GM12878 (cell line): ENCODE measurements around the gene OTUB2. TPM values are rescaled to one million over a fixed set of nuclear protein-coding genes. Genes with fewer than 3 reads are reported as not detected.

Experiments
- ATAC-seq: fragments of 200-7000 bp; cut with Tn5 transposase; 3 replicates; pipeline ENCODE4 v1.9.1; 2020; ENCODE audit warnings: mild to moderate bottlenecking, moderate library complexity
- BruUV-seq: library from RNA; stranded (reverse); fragments of 400-500 nt; replicated peaks from 2 replicates; lab custom pipeline; 2021; lab: Mats Ljungman, UMichigan
- CTCF ChIA-PET: fragments of 300-600 bp; sonication (Branson Sonifier 250); formaldehyde crosslinking; extraction: SDS; loops from one replicate; lab custom pipeline; 2021; ENCODE audit warnings: inconsistent platforms; lab: Yijun Ruan, JAX
- POLR2A ChIA-PET: fragments of 350-600 bp; formaldehyde crosslinking; extraction: SDS; loops from one replicate; lab custom pipeline; 2021; ENCODE audit warnings: inconsistent platforms; lab: Charles Lee
- RAD21 ChIA-PET: fragments of 300-600 bp; sonication (Branson Sonifier 250); formaldehyde crosslinking; loops from one replicate; lab custom pipeline; 2023; ENCODE audit warnings: antibody characterized with exemption; ENCODE audit not compliant: unreplicated experiment; lab: Charles Lee
- SMC1A ChIA-PET: fragments of 300-600 bp; sonication (Branson Sonifier 250); formaldehyde crosslinking; loops from one replicate; lab custom pipeline; 2023; ENCODE audit not compliant: unreplicated experiment, uncharacterized antibody; lab: Charles Lee
- DNase-seq: peaks from one replicate; pipeline ENCODE4 v3.0.0-alpha.2; 2011; ENCODE audit warnings: low read depth, low spot score
- FAIRE-seq: peaks from 3 replicates; lab custom pipeline; 2011; peaks lifted over from hg19 to GRCh38; lab: Jason Lieb, UNC
- H2AFZ ChIP-seq: 2 replicates; pipeline ENCODE4 v1.6.0; 2011; ENCODE audit warnings: low read depth, low read length, control low read depth; ENCODE audit not compliant: control insufficient read depth
- H3K27ac ChIP-seq: 2 replicates; pipeline ENCODE4 v1.5.1; 2011; ENCODE audit warnings: control low read depth; ENCODE audit not compliant: control insufficient read depth, insufficient read depth
- H3K27me3 ChIP-seq, 2 experiments: replicated peaks in 1 of 2; 2 replicates each; pipeline versions ENCODE4 v1.6.0 to v1.6.1; 2011; ENCODE audit warnings: low read length in 1 of 2; ENCODE audit not compliant: control insufficient read depth in 2 of 2, insufficient read depth in 2 of 2
- H3K36me3 ChIP-seq, 2 experiments: 2 replicates each; pipeline ENCODE4 v1.5.1; 2011; ENCODE audit warnings: low read length in 1 of 2; ENCODE audit not compliant: control insufficient read depth in 2 of 2, insufficient read depth in 2 of 2
- H3K4me1 ChIP-seq: 2 replicates; pipeline ENCODE4 v1.6.1; 2011; ENCODE audit warnings: mild to moderate bottlenecking, low read length, moderate library complexity, mixed read lengths; ENCODE audit not compliant: control insufficient read depth, insufficient read depth
- H3K4me2 ChIP-seq: 2 replicates; pipeline ENCODE4 v1.6.0; 2011; ENCODE audit warnings: control low read depth; ENCODE audit not compliant: control insufficient read depth, insufficient read depth
- H3K4me3 ChIP-seq: fragments of 200-600 bp; sonication (generic); 2 replicates; pipeline ENCODE4 v1.5.1; 2016
- H3K79me2 ChIP-seq: 2 replicates; pipeline ENCODE4 v1.6.0; 2011; ENCODE audit warnings: low read length; ENCODE audit not compliant: control insufficient read depth, insufficient read depth
- H3K9ac ChIP-seq: 2 replicates; pipeline ENCODE4 v1.8.0; 2011; ENCODE audit warnings: low read length, control low read depth, mixed read lengths; ENCODE audit not compliant: control insufficient read depth, insufficient read depth
- H3K9me3 ChIP-seq: replicated peaks from 3 replicates; pipeline ENCODE4 v1.5.1; 2011; ENCODE audit warnings: mild to moderate bottlenecking, low read length; ENCODE audit not compliant: control insufficient read depth, insufficient read depth
- H4K20me1 ChIP-seq: 2 replicates; pipeline ENCODE4 v1.6.0; 2011; ENCODE audit not compliant: control insufficient read depth, insufficient read depth
- TCF12 ChIP-seq: IDR thresholded peaks from 2 replicates; pipeline ENCODE4 v1.6.1; 2011; ENCODE audit warnings: low read depth, mild to moderate bottlenecking, low read length
- WGBS: methylation state at CpG from one replicate; pipeline ENCODE4 v1.1.6; 2016; ENCODE audit warnings: low lambda C conversion rate; ENCODE audit not compliant: insufficient replicate concordance, insufficient coverage; ENCODE audit errors: missing lambda C conversion rate; 5-methylcytosine and 5-hydroxymethylcytosine counted together
- in situ Hi-C: fragments of 300-500 bp; cut with MboI; formaldehyde crosslinking; loops from 9 replicates; pipeline ENCODE4 v1.14.3; 2018; ENCODE audit warnings: mixed read lengths
- intact Hi-C: fragments of 100-400 bp; cut with micrococcal nuclease; formaldehyde crosslinking; loops from one replicate; pipeline ENCODE4 v1.14.2; 2022; ENCODE audit not compliant: unreplicated experiment
- polyA plus RNA-seq, 11 experiments: library from polyadenylated mRNA; depleted of rRNA in 4 of 11; unstranded in 6 of 11; stranded (reverse) in 5 of 11; fragments of >200 nt; fragmentation: Nextera tagmentation in 4 of 11; fragmentation: Illumina TruSeq in 1 of 11; extraction: Ambion mirVana in 4 of 11; extraction: Trizol in 1 of 11; gene quantifications; 1 replicate in 1 of 11; 2 replicates in 10 of 11; pipeline versions ENCODE4 v1.2.1 to v1.2.3, GENCODE V29; 2011 to 2016; ENCODE audit warnings: inconsistent platforms in 2 of 11, missing spikeins in 2 of 11, low read depth in 1 of 11
- total RNA-seq, 4 experiments: library from RNA; depleted of rRNA in 3 of 4; stranded (reverse); fragments of >200 nt in 3 of 4; fragmentation: Illumina TruSeq in 1 of 4; extraction: Trizol in 1 of 4; gene quantifications; 2 replicates each; pipeline versions ENCODE4 v1.2.1 to v1.2.3, GENCODE V29; 2013 to 2021
- TF ChIP-seq, protein P1 (sequence below): fragments of 450-650 bp; IDR thresholded peaks from 2 replicates; pipeline ENCODE4 v1.6.1; 2016; ENCODE audit warnings: mild to moderate bottlenecking, moderate library complexity, borderline replicate concordance

OTUB2 gene
- total and polyA plus RNA-seq, 10 of the 15 experiments (the other 5 are each of a cell fraction or from before 2014, with no cell fraction given): 0.05 to 0.82 (median 0.43) TPM

GRCh38 chr14:94000267-94000666 lies 25.9 kb upstream of the OTUB2 start:
- H4K20me1 ChIP-seq: no peaks in the 10 kb centered on the region
- DNase-seq (no peak), ATAC-seq (no peak), FAIRE-seq (no peak)
- no peaks in the 10 kb centered on the region for H3K27me3 ChIP-seq
- no peak overlapping the region for H3K4me3 ChIP-seq
- no TSS peak for BruUV-seq
- ChIA-PET CTCF (interaction anchor here (0.8 to 16.9 kb wide), 20 partner anchors 9 to 345 kb away, joined by 3 to 541 read pairs (median 8); partner anchors contain the start of gene ASB2), POLR2A (interaction anchor here (0.9 to 3.4 kb wide), 13 partner anchors 9 to 60 kb away, joined by 3 to 33 read pairs (median 5); partner anchors contain the start of gene ASB2), RAD21 (interaction anchor here (1.1 to 9.3 kb wide), 15 partner anchors 10 to 136 kb away, joined by 3 to 344 read pairs (median 21); partner anchors contain the start of gene ASB2), SMC1A (interaction anchor here (0.9 to 7.3 kb wide), 18 partner anchors 9 to 345 kb away, joined by 3 to 180 read pairs (median 14); partner anchors contain the start of genes ASB2 and IFI27L2)
- H3K9me3 ChIP-seq: no peaks in the 10 kb centered on the region
- 56% methylated on average over 6 of the region's 6 CpGs for WGBS
- H3K27ac ChIP-seq: no peak overlapping the region
- H3K36me3 ChIP-seq: no peaks in the 10 kb centered on the region
- no peak overlapping the region for H3K9ac ChIP-seq
- intact Hi-C loops (loop anchor here (2.0 to 5.0 kb wide), 2 partner anchors 29 to 43 kb away; no protein-coding TSS in a partner anchor), in situ Hi-C loops (loop anchor here (5.0 to 10.0 kb wide), 2 partner anchors 58 to 345 kb away; no protein-coding TSS in a partner anchor)
- no peak overlapping the region for H2AFZ ChIP-seq
- no peaks in the 10 kb centered on the region for H3K79me2 ChIP-seq
- H3K4me2 ChIP-seq: no peak overlapping the region
- H3K4me1 ChIP-seq: peaks cover 26% of the 10 kb centered on the region
- no peak for TF ChIP-seq TCF12
- TF ChIP-seq, protein P1, sequence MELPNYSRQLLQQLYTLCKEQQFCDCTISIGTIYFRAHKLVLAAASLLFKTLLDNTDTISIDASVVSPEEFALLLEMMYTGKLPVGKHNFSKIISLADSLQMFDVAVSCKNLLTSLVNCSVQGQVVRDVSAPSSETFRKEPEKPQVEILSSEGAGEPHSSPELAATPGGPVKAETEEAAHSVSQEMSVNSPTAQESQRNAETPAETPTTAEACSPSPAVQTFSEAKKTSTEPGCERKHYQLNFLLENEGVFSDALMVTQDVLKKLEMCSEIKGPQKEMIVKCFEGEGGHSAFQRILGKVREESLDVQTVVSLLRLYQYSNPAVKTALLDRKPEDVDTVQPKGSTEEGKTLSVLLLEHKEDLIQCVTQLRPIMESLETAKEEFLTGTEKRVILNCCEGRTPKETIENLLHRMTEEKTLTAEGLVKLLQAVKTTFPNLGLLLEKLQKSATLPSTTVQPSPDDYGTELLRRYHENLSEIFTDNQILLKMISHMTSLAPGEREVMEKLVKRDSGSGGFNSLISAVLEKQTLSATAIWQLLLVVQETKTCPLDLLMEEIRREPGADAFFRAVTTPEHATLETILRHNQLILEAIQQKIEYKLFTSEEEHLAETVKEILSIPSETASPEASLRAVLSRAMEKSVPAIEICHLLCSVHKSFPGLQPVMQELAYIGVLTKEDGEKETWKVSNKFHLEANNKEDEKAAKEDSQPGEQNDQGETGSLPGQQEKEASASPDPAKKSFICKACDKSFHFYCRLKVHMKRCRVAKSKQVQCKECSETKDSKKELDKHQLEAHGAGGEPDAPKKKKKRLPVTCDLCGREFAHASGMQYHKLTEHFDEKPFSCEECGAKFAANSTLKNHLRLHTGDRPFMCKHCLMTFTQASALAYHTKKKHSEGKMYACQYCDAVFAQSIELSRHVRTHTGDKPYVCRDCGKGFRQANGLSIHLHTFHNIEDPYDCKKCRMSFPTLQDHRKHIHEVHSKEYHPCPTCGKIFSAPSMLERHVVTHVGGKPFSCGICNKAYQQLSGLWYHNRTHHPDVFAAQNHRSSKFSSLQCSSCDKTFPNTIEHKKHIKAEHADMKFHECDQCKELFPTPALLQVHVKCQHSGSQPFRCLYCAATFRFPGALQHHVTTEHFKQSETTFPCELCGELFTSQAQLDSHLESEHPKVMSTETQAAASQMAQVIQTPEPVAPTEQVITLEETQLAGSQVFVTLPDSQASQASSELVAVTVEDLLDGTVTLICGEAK: no peak
- TF ChIP-seq, all 136 proteins: peak for 0
